LHCN-M2 (cell line): ENCODE measurements around the gene JMJD7. TPM values are rescaled to one million over a fixed set of nuclear protein-coding genes. Genes with fewer than 3 reads are reported as not detected.

ENCODE experiments used
- DNase-seq: peaks from one replicate; pipeline ENCODE4 v3.0.0-alpha.2; 2012; ENCODE audit warnings: low read depth
- total RNA-seq: library from RNA; depleted of rRNA; stranded (reverse); fragments of >200 nt; gene quantifications from 2 replicates; pipeline ENCODE4 v1.2.3, GENCODE V29; 2014

The JMJD7 gene
- total RNA-seq, 1 experiment from 2014 or later: 5.7 TPM

DNA sequence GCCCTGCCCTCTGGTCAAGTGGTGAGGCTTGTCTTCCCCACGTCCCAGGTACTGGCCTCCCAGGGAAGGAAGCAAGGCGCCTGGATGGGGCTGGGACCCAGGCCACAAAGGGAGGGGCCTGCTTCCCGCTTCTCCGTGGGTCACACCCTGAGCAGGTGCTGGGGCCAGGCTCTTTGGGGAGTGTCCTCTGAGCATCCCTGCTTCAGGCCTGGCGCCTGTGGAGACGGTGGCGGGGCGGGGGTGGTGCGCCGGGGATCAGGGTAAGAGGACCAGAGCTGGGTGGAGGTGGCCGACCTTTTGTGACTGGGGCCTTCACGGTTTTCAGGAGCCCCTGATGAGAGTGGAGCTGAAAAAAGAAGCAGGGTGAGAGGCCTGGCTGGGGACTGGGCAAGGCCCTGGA is 14.3 kb downstream of the JMJD7 start:
- no peak for DNase-seq

DNA sequence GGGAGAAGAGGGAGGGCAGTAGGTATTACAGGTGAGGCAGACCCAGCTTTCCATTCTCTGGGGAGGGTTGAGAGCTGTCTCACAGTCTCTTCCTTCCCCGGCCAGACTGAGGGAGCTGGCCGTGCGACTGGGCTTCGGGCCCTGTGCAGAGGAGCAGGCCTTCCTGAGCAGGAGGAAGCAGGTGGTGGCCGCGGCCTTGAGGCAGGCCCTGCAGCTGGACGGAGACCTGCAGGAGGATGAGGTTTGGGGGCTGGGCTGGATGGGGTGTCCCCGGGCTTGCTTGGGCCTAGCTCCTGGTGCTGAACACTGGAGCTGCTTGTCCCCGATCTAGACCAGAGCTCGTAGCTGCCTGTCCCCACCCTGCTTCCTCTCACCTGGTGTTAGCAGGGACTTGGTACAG is 15.7 kb downstream of the JMJD7 start:
- DNase-seq: no peak

DNA sequence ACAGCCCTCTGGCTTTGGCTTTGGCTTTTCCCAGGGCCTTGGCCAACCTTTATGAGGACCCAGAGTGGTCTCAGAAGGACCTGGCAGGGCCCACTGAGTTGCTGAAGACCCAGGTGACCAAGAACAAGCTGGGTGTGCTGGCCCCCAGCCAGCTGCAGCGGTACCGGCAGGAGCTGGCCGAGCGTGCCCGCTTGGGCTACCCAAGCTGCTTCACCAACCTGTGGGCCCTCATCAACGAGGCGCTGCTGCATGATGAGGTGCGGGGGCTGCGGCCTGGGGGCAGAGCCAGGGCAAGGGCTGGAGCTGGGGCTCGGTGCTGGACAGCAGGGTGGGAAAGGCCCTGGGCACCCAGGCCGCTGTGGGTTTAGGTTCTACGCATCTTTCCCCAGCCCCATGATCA is 16.9 kb downstream of the JMJD7 start:
- no peak for DNase-seq

- DNase-seq: no peak
Observed at GRCh38 chr15:41847206-41847605, 19.3 kb downstream of the JMJD7 start.

DNA sequence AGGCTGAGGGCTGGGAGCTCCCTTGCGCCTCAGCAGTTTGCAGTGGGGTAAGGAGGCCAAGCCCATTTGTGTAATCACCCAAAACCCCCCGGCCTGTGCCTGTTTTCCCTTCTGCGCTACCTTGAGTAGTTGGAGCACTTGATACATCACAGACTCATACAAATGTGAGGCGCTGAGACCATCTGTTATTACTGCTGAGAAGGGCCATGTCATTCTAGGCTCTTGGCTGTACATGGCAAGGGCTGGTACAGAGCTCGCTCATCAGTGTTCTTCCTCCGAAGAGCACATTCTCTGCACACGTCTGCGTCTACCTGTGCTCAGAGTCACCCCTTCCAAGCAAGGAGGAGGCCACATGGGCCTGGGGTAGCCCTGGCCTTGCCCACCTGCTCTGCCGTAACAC is 20.1 kb downstream of the JMJD7 start:
- no peak for DNase-seq

GRCh38 chr15:41848631-41849030 is 20.7 kb downstream of the JMJD7 start:
- no peak for DNase-seq

GRCh38 chr15:41849204-41849603 is 21.3 kb downstream of the JMJD7 start:
- no peak for DNase-seq

DNA sequence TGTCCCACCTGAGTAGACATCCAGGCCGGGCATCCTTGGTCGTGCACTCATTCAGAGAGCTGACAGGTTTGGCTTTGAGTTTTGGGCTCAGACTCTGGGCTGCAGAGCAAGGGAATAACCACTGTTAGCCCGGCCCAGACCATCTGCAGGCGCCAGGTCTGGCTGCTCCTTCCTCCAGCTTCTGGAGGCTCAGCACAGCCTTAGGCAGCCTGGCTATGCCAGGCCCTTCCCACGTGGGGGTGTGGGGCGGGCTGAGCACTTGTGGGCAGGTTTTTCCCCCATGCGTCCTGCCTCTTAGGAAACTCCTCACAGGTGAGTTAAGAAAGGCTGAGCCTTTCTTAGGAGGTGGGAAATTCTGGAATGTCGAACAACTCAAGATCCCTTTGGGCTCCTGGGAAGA is 22.0 kb downstream of the JMJD7 start:
- DNase-seq: no peak

DNA sequence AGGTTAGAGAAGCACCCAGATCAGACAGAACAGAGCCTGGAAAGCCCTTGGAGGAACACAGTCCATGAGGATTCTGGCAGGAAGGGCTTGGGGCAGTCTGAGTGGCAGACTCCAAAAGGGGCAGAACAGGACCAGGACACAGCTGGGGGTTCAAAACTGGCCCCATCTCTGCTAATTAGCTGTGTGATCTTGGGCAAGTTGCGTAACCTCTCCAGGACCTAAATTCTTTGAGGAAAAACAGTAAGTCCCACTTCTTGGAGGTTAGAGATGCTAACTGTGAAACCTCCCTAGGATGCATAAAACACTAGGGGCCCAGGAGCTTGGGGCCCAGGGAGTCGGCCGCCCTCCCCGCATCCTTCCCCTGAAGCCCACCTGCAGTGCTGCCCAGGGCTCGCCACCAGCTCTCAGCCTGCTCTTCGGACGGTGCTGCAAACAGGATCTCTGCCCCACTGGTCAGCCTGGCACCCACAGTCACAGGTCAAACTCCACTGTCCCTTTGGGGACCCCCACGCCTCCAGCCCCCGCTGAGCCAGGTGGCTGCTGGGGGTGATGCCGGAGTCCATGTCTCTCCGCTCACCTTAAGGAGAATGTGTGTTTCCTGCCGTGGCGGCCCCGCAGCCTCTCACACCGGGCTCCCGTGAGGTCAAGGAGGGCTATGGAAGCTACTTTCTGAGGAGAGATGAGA is 22.7 kb downstream of the JMJD7 start:
- no peak for DNase-seq

DNA sequence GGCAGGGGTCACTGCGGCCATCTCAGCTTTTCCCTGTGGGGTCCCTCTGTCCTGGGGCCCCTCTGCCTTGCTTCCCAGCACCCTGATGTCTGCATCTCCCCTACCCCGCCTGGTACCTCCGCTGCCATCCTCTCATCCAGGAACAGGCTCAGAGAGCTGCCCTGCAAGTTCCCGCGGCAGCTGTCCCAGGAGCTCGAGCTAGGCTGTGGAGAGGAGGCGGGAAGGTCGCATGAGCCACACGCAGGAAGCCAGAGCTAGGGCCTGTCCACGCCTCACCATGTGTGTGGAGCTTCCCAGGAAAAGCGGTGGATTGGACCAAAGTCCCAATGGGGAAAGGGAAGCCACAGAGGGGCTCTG is 23.3 kb downstream of the JMJD7 start:
- peak; percentile 14 for DNase-seq

DNA sequence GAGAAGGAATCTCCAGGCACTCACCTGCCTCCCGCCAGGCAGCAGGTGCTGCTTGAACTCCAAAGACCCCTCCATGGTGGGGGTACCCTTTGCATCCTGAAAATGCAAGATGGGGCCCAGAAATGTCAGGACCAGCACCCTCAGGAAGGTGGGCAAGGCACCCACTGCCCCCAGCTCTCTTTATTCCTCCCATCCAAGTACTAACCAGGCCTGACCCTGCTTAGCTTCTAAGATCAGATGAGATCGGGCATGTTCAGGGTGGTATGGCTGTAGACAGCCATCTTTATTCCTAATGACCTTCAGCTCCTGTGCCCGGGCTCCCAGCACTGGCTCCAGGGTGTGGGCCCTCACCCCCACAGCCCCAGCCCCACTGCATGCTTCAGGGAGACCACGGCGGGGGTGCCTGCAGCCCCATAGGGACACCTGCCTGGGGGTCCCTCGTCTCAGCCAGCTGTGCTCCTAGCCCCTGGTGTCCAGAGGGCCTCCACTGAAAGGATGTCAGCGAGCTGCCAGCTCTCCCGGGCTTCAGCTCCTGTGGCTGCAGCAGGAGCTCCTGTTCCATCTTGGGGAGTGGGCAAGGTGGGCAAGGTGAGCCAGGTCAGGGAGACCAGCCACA is 24.0 kb downstream of the JMJD7 start:
- no peak for DNase-seq

- DNase-seq: no peak
Observed at GRCh38 chr15:41852736-41853590, 25.1 kb downstream of the JMJD7 start.

DNA sequence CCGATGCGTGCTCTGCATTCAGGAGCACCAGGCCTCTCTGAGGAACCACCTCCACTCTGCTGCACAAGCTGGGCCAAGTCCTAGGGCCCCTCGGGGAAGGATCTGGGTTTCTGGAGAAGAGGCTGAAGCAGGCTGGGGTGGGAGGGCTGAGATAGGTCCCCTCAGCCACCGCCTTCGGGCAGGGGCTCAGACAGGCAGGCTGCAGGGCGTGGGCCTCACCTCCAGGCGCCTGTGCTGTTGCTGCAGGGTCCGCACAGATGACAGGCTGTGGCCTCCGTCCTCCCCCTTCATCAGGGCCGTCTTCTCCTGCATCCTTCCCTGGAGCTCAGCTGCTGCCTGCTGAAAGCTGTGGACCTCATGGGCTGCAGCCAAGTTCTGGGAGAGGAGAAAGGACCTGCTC is 25.9 kb downstream of the JMJD7 start:
- DNase-seq: no peak

DNA sequence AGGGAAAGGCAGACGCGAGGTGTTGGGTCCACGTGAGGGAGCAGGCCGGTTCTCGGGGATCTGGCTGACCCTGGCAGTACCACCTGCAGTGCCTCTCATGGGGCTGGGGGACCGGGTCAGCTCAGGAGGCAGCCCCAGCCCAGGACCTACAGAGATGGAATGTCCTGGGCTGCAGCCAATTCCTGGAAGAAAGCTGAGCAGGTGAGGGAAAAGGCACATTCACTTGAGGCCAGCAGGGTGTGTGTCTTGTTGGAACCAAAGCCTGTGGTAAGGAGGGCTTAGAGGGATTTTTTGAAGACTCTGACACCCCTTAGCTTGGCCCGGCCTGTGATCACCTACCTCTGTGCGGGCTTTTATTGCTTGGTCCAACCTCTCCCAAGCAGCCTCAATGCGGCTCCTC is 26.6 kb downstream of the JMJD7 start:
- no peak for DNase-seq

DNA sequence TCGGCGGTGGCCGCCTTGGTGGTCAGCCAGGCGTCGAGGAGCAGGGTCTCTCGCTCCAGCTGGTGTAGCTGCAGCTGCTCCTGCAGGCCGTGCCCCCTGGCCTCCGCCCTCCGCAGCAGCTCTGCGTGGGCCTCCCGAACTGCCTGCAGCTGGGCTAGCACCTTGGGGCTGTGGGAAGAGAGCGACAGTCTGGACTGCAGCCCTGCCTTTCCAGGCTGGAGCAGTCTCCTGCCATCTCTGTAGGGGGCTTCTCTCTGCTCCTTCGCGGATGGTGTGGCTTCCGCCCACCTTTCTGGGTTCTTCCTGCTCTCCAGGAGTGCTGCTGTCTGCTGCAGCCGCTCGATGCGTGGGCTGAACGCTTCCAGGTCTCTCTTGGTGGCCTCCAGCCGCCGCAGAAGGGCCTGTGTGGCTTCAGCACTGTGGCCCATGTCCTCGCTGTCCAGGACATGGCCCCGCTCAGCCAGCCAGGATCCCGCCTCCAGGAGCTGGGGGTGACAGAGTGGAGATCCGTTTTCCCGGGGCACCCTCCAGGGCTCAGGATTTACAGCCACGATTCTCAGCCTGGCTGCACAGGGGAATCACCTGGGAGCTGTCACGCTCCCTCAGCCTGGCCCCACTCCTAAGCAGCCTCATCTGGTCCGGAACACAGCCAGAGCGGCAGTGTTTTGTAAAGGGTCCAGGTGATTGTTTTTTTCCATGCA is 27.5 kb downstream of the JMJD7 start:
- no peak for DNase-seq

DNA sequence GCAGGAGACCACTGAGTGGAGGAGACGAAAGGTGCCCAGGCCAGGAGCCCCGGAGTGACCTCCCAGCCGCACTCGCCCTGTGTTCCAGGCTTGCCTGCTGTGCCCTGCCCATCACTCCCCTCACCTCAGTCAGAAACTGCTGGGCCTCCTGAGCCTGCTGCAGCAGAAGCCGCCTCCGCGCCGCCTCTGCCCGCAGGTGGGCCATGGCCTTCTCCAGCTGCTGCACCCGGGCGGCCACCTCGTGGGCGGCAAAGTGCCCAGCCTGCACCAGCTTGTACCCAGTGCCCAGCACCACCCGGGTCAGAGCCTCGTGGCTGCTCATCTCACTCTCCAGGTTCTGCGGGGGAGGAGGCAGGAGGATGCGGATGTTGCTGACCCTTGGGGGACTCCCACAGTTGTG is 28.4 kb downstream of the JMJD7 start:
- DNase-seq: no peak

DNA sequence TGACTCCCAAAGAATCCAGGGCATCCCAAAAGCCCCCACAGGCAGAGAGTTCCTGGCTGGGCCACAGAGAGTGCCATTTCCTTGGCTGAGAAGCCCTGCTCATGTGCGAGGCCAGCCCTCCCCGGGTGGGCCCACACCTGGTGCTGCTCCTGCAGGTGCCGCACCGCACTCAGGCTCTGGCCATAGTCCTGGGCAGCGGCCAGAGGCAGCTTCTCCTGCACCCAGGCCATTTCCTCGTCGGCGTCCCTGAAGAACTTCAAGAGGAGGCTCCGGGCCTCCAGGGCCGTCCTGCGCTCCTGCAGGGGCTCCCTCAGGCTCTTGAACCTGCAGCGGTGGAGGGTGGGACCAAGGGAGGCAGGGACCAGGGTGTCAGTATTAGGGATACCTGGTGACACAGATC is 28.8 kb downstream of the JMJD7 start:
- DNase-seq: no peak

DNA sequence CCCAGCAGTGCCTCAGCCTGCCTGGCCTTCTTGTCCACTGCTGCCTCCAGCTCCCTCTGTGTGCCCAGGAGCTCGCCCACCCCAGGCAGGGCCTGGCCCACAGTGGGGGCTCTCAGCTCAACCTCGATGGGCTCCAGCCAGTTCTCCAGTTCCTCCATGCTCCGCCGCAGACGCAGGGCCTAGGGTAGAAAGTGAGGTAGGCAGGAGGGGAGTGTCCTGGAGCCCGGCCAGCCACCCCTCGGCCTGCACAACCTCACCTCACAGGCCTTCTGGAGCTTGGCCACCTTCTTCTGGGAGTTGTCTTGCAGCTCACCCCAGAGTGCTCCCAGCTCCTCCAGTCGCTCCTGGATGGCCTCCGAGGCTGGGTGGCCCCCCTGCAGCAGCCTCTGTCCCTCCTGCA is 29.4 kb downstream of the JMJD7 start:
- DNase-seq: no peak

- DNase-seq: no peak
Observed at GRCh38 chr15:41858756-41859155, 30.9 kb downstream of the JMJD7 start.

GRCh38 chr15:41860049-41860828 is 32.3 kb downstream of the JMJD7 start:
- DNase-seq: no peak

DNA sequence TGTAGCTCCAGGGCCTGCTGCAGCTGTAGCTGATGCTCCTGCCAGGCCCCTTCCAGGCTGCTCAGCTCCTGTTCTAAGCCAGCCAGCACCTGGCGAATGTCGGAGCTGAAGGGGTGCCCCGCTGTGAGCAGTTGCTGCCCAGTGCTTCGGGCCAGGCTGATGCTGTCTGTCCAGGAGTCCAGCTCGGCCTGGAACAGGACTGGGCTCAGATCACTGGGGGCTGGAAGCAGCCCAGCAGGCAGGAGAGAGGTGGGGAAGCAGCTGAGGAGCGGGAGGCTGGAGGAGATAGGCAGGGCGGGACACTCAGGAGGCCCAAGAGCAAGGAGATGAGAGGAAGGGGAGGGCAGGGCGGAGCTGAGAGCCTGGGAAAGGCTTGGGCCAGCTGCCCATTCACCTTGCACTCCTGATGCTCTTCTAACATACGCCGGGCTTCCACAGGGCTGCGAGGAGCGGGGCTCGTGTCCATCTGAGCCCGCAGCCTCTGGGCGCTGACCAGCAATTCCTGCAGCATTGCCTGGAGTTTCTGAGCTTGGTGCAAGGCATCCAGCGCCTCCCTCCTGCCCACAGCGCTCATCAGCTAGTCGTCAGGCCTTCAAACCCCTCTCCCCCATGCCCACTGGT is 34.0 kb downstream of the JMJD7 start:
- no peak for DNase-seq
